HCT116 (cell line): ENCODE measurements around the gene PRCP. TPM values are rescaled to one million over a fixed set of nuclear protein-coding genes. Genes with fewer than 3 reads are reported as not detected.

Experiments used
- ATAC-seq: fragments of 200-7000 bp; cut with Tn5 transposase; 2 replicates; pipeline ENCODE4 v1.9.1; 2020; ENCODE audit warnings: mild to moderate bottlenecking, moderate library complexity
- BruUV-seq: library from RNA; stranded (reverse); fragments of 400-500 nt; replicated peaks from 2 replicates; lab custom pipeline; 2021; lab: Mats Ljungman, UMichigan
- CTCF ChIA-PET: fragments of 300-600 bp; sonication (Branson Sonifier 250); formaldehyde crosslinking; loops from one replicate; lab custom pipeline; 2021; ENCODE audit warnings: antibody characterized with exemption; lab: Charles Lee
- POLR2A ChIA-PET: fragments of 300-600, 350-600 bp; sonication (Branson Sonifier 250); formaldehyde crosslinking; loops from one replicate; lab custom pipeline; 2021; ENCODE audit warnings: antibody characterized with exemption; lab: Charles Lee
- RAD21 ChIA-PET, 2 experiments: fragments of 300-600 bp; sonication (Branson Sonifier 250); formaldehyde crosslinking; loops; one replicate each; lab custom pipeline; 2023; ENCODE audit warnings: low total read pairs in 2 of 2; ENCODE audit not compliant: uncharacterized antibody in 2 of 2, unreplicated experiment in 2 of 2, low non-redundant PET in 1 of 2; lab: Charles Lee
- DNase-seq: peaks from one replicate; pipeline ENCODE4 v3.0.0-alpha.2; 2010; ENCODE audit warnings: low read depth, low spot score
- H2AFZ ChIP-seq: fragments of 200-600 bp; shearing (Covaris generic), sonication (generic); 2 replicates; pipeline ENCODE4 v1.6.1; 2017; ENCODE audit warnings: low read depth, mixed run types, mixed read lengths, antibody characterized with exemption, low read length; ENCODE audit not compliant: poor library complexity, severe bottlenecking
- H3K27ac ChIP-seq: 2 replicates; pipeline ENCODE4 v1.5.1; 2012; ENCODE audit warnings: low read depth, low read length
- H3K27me3 ChIP-seq: fragments of 200-600 bp; sonication (generic); 2 replicates; pipeline ENCODE4 v1.6.1; 2016; ENCODE audit warnings: mixed run types, low read length, mixed read lengths; ENCODE audit not compliant: insufficient read depth
- H3K36me3 ChIP-seq, 2 experiments: fragments of 200-500 bp in 1 of 2; fragments of 200-600 bp in 1 of 2; sonication (Bioruptor generic) in 1 of 2; sonication (generic) in 1 of 2; 2 replicates each; pipeline versions ENCODE4 v1.5.1 to v1.6.1; 2014 to 2016; ENCODE audit warnings: low read length in 2 of 2, inconsistent platforms in 1 of 2, mixed read lengths in 1 of 2, mixed run types in 1 of 2; ENCODE audit not compliant: insufficient read depth in 2 of 2, control insufficient read depth in 1 of 2
- H3K4me1 ChIP-seq, 2 experiments: fragments of 200-600 bp in 1 of 2; sonication (generic) in 1 of 2; 2 replicates each; pipeline versions ENCODE4 v1.5.1 to v1.6.1; 2012 to 2017; ENCODE audit warnings: low read length in 2 of 2, inconsistent platforms in 1 of 2, mild to moderate bottlenecking in 1 of 2, mixed read lengths in 1 of 2, mixed run types in 1 of 2, moderate library complexity in 1 of 2; ENCODE audit not compliant: insufficient read depth in 2 of 2, control insufficient read depth in 1 of 2
- H3K4me2 ChIP-seq: fragments of 200-600 bp; sonication (generic); 2 replicates; pipeline ENCODE4 v1.6.1; 2017; ENCODE audit warnings: mixed run types, low read length, mixed read lengths
- H3K4me3 ChIP-seq, 2 experiments: fragments of 200-600 bp in 1 of 2; sonication (generic) in 1 of 2; replicated peaks in 1 of 2; 2 replicates each; pipeline ENCODE4 v1.5.1; 2011 to 2016; ENCODE audit warnings: low read length in 2 of 2, control low read depth in 1 of 2, low read depth in 1 of 2, mild to moderate bottlenecking in 1 of 2, mixed read lengths in 1 of 2, mixed run types in 1 of 2
- H3K79me2 ChIP-seq: fragments of 200-600 bp; sonication (generic); 2 replicates; pipeline ENCODE4 v1.6.1; 2017; ENCODE audit warnings: mild to moderate bottlenecking, mixed run types, low read length, moderate library complexity, mixed read lengths; ENCODE audit not compliant: insufficient read depth
- H3K9ac ChIP-seq: fragments of 200-600 bp; sonication (generic); 2 replicates; pipeline ENCODE4 v1.6.1; 2016; ENCODE audit warnings: low read length, mixed read lengths
- H3K9me2 ChIP-seq: fragments of 200-600 bp; sonication (generic), shearing (Covaris generic); 2 replicates; pipeline ENCODE4 v1.6.1; 2017; ENCODE audit warnings: mixed run types, mild to moderate bottlenecking, moderate library complexity; ENCODE audit not compliant: insufficient read depth
- H3K9me3 ChIP-seq, 2 experiments: fragments of 200-500 bp in 1 of 2; fragments of 200-600 bp in 1 of 2; sonication (Bioruptor generic) in 1 of 2; sonication (generic) in 1 of 2; 2 replicates each; pipeline ENCODE4 v1.6.1; 2014 to 2017; ENCODE audit warnings: low read length in 2 of 2, mixed read lengths in 2 of 2, inconsistent platforms in 1 of 2, low read depth in 1 of 2, mild to moderate bottlenecking in 1 of 2, mixed run types in 1 of 2, moderate library complexity in 1 of 2; ENCODE audit not compliant: control insufficient read depth in 1 of 2, insufficient read depth in 1 of 2
- H4K20me1 ChIP-seq: fragments of 200-600 bp; sonication (generic), shearing (Covaris generic); 2 replicates; pipeline ENCODE4 v1.6.1; 2017; ENCODE audit warnings: mixed run types, mild to moderate bottlenecking, moderate library complexity; ENCODE audit not compliant: insufficient read depth
- ATF3 ChIP-seq: IDR thresholded peaks from 2 replicates; pipeline ENCODE4 v1.6.1; 2012
- CBX3 ChIP-seq: IDR thresholded peaks from 2 replicates; pipeline ENCODE4 v1.6.1; 2012; ENCODE audit warnings: low read depth
- EGR1 ChIP-seq: IDR thresholded peaks from 2 replicates; pipeline ENCODE4 v1.6.1; 2012; ENCODE audit warnings: low read depth
- EZH2phosphoT487 ChIP-seq: fragments of 200-600 bp; IDR thresholded peaks from 2 replicates; pipeline ENCODE4 v1.6.1; 2018; ENCODE audit warnings: antibody characterized with exemption, borderline replicate concordance
- FOSL1 ChIP-seq: IDR thresholded peaks from 2 replicates; pipeline ENCODE4 v1.6.1; 2012; ENCODE audit warnings: low read depth
- RAD21 ChIP-seq: IDR thresholded peaks from 2 replicates; pipeline ENCODE4 v1.6.1; 2012; ENCODE audit warnings: low read depth, mild to moderate bottlenecking
- SRF ChIP-seq: IDR thresholded peaks from 2 replicates; pipeline ENCODE4 v1.6.1; 2012; ENCODE audit warnings: low read depth
- YY1 ChIP-seq: IDR thresholded peaks from 2 replicates; pipeline ENCODE4 v1.6.1; 2011; ENCODE audit warnings: low read length, low read depth, moderate library complexity, mild to moderate bottlenecking; ENCODE audit not compliant: insufficient replicate concordance; ENCODE audit errors: extremely low read depth
- ZFX ChIP-seq: fragments of 450-650 bp; IDR thresholded peaks from 2 replicates; pipeline ENCODE4 v1.6.1; 2017
- ZNF274 ChIP-seq: fragments of 200-500 bp; sonication (Bioruptor generic); IDR thresholded peaks from 2 replicates; pipeline ENCODE4 v1.6.1; 2014; ENCODE audit warnings: mild to moderate bottlenecking, low read depth, low read length, inconsistent platforms
- intact Hi-C: fragments of 100-400 bp; cut with micrococcal nuclease; formaldehyde crosslinking; loops from 2 replicates; pipeline ENCODE4 v1.10.0; 2022
- total RNA-seq: library from RNA; stranded (reverse); gene quantifications from one replicate; pipeline ENCODE4 v1.2.1, GENCODE V29; 2021; ENCODE audit not compliant: unreplicated experiment
- TF ChIP-seq, protein P1 (sequence below): IDR thresholded peaks from 2 replicates; pipeline ENCODE4 v1.6.1; 2012
- TF ChIP-seq, protein P2 (sequence below), 3 experiments: fragments of 200-600 bp in 1 of 3; sonication (generic) in 1 of 3; IDR thresholded peaks in 2 of 3; conservative IDR thresholded peaks in 1 of 3; 2 replicates each; pipeline ENCODE4 v1.5.1; 2012 to 2017; ENCODE audit warnings: low read depth in 2 of 3, low read length in 2 of 3, antibody characterized with exemption in 1 of 3, borderline replicate concordance in 1 of 3, control low read depth in 1 of 3, mild to moderate bottlenecking in 1 of 3, mixed read lengths in 1 of 3, mixed run types in 1 of 3, moderate library complexity in 1 of 3; ENCODE audit not compliant: insufficient read depth in 1 of 3
- TF ChIP-seq, protein P3 (sequence below): IDR thresholded peaks from 2 replicates; pipeline ENCODE4 v1.6.1; 2011; ENCODE audit warnings: mild to moderate bottlenecking, low read length, moderate library complexity; ENCODE audit not compliant: insufficient replicate concordance; ENCODE audit errors: extremely low read depth

PRCP gene
- total RNA-seq, 1 experiment from 2014 or later, result 50.0 TPM

DNA sequence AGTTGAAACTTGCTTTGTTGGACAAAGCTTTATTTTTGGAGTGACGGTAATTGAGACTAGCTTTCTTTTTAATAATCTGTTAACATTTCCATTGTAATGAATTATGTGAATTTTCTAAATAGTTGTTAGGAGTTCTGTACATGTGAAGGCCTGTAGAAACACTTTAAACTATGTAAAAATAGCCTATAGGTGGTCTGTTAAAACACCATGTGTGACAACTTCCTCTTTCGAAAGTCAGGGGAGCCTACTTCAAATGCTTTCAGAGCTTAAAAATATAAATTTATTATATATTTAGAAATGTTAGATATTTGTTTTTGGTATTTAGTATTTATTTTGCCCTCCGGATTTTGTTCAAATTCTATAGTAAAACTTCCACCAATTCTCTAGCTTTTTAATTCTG is 30.0 kb upstream of the PRCP start:
- H3K27me3 ChIP-seq, result no peaks in the 10 kb centered on the region
- H3K9ac ChIP-seq, result no peak overlapping the region
- TF ChIP-seq RAD21, result no peak
- TF ChIP-seq EZH2phosphoT487, result no peak
- TF ChIP-seq ZNF274, result no peak
- no peak overlapping the region for H2AFZ ChIP-seq
- H3K4me3 ChIP-seq, result no peak overlapping the region
- ChIA-PET CTCF (interaction anchor here (0.6 to 1.6 kb wide), 2 partner anchors 10 to 14 kb away, joined by 3 to 4 read pairs; no protein-coding TSS in a partner anchor), RAD21 (no interaction called here), POLR2A (no interaction called here)
- H3K27ac ChIP-seq, result no peak overlapping the region
- H3K4me2 ChIP-seq, result no peak overlapping the region
- H3K9me3 ChIP-seq, result no peaks in the 10 kb centered on the region
- H3K79me2 ChIP-seq, result no peaks in the 10 kb centered on the region
- peaks cover 8 to 26% of the 10 kb centered on the region in 2 experiments; a peak in 3 of 4 replicates for H3K36me3 ChIP-seq
- BruUV-seq, result no TSS peak
- DNase-seq (no peak), ATAC-seq (no peak)
- no peaks in the 10 kb centered on the region for H4K20me1 ChIP-seq
- no peaks in the 10 kb centered on the region for H3K4me1 ChIP-seq
- no peaks in the 10 kb centered on the region for H3K9me2 ChIP-seq
- intact Hi-C loops, result no loop called here

DNA sequence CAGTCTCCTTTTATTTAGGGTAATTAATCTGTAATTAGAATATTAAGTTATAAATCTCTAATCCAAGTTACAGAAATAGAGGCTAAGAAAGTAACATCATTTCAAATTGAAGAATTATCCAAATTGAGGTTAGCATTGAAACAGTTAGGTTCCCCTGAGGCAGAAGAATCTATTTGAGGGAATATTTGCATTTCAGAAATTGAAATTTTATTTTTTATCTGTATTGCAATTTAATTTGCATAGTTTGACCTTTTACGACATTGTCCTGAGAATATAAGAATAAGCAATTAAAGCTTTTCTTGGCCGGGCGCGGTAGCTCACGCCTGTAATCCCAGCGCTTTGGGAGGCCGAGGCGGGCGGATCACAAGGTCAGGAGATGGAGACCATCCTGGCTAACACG is 28.9 kb upstream of the PRCP start:
- CTCF ChIA-PET, result no interaction called here
- ATAC-seq (no peak), DNase-seq (no peak)
- RAD21 ChIA-PET, result no interaction called here
- no TSS peak for BruUV-seq
- Histone ChIP-seq H2AFZ (no peak overlapping the region), H3K36me3 (peaks cover 8 to 25% of the 10 kb centered on the region in 2 experiments; a peak in 3 of 4 replicates), H3K27me3 (no peaks in the 10 kb centered on the region), H3K9me2 (no peaks in the 10 kb centered on the region), H3K4me2 (no peak overlapping the region)
- intact Hi-C loops, result no loop called here
- TF ChIP-seq ZFX (no peak), FOSL1 (no peak), YY1 (no peak), SRF (no peak), ATF3 (no peak), CBX3 (no peak), EGR1 (no peak)
- TF ChIP-seq, protein P1, sequence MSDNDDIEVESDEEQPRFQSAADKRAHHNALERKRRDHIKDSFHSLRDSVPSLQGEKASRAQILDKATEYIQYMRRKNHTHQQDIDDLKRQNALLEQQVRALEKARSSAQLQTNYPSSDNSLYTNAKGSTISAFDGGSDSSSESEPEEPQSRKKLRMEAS, result no peak
- TF ChIP-seq, protein P2, sequence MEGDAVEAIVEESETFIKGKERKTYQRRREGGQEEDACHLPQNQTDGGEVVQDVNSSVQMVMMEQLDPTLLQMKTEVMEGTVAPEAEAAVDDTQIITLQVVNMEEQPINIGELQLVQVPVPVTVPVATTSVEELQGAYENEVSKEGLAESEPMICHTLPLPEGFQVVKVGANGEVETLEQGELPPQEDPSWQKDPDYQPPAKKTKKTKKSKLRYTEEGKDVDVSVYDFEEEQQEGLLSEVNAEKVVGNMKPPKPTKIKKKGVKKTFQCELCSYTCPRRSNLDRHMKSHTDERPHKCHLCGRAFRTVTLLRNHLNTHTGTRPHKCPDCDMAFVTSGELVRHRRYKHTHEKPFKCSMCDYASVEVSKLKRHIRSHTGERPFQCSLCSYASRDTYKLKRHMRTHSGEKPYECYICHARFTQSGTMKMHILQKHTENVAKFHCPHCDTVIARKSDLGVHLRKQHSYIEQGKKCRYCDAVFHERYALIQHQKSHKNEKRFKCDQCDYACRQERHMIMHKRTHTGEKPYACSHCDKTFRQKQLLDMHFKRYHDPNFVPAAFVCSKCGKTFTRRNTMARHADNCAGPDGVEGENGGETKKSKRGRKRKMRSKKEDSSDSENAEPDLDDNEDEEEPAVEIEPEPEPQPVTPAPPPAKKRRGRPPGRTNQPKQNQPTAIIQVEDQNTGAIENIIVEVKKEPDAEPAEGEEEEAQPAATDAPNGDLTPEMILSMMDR (IDR thresholded peaks at IDR 0.05 in 2 of 3, conservative IDR thresholded peaks at IDR 0.05 in 1 of 3; ENCODE audit: borderline replicate concordance in 1 of 3, insufficient read depth in 1 of 3, low read depth in 2 of 3, low read length in 2 of 3), result no peak
- TF ChIP-seq, protein P3, sequence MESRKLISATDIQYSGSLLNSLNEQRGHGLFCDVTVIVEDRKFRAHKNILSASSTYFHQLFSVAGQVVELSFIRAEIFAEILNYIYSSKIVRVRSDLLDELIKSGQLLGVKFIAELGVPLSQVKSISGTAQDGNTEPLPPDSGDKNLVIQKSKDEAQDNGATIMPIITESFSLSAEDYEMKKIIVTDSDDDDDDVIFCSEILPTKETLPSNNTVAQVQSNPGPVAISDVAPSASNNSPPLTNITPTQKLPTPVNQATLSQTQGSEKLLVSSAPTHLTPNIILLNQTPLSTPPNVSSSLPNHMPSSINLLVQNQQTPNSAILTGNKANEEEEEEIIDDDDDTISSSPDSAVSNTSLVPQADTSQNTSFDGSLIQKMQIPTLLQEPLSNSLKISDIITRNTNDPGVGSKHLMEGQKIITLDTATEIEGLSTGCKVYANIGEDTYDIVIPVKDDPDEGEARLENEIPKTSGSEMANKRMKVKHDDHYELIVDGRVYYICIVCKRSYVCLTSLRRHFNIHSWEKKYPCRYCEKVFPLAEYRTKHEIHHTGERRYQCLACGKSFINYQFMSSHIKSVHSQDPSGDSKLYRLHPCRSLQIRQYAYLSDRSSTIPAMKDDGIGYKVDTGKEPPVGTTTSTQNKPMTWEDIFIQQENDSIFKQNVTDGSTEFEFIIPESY, result no peak
- TF ChIP-seq, all 23 proteins: peak for 0
- no peak overlapping the region for H3K27ac ChIP-seq
- no peaks in the 10 kb centered on the region for H3K4me1 ChIP-seq
- H4K20me1 ChIP-seq, result no peaks in the 10 kb centered on the region
- H3K9ac ChIP-seq, result no peak overlapping the region
- no peaks in the 10 kb centered on the region for H3K79me2 ChIP-seq
- no peak overlapping the region for H3K4me3 ChIP-seq
- no peaks in the 10 kb centered on the region for H3K9me3 ChIP-seq
- POLR2A ChIA-PET, result no interaction called here
